GM12878 (cell line): ENCODE results near the gene LARP1B. TPM values are rescaled to one million over a fixed set of nuclear protein-coding genes. Genes with fewer than 3 reads are reported as not detected.
A peak's percentile ranks its signal among the peaks of the same experiment; 100 is the strongest.

Experiments used
- ATF2 ChIP-seq: IDR thresholded peaks from 2 replicates; pipeline ENCODE4 v1.6.1; 2012; ENCODE audit warnings: low read length, inconsistent platforms
- BCL3 ChIP-seq: IDR thresholded peaks from 2 replicates; pipeline ENCODE4 v1.6.1; 2011; ENCODE audit warnings: borderline replicate concordance, low read depth, mild to moderate bottlenecking, moderate library complexity, low read length; ENCODE audit not compliant: insufficient read depth, poor library complexity, severe bottlenecking
- CBFB ChIP-seq: IDR thresholded peaks from 2 replicates; pipeline ENCODE4 v1.6.1; 2016; ENCODE audit warnings: antibody characterized with exemption, low read depth
- CHD1 ChIP-seq: IDR thresholded peaks from 2 replicates; pipeline ENCODE4 v1.6.1; 2012; ENCODE audit warnings: low read depth, low read length, improper control_type of control experiment
- CREM ChIP-seq: IDR thresholded peaks from 2 replicates; pipeline ENCODE4 v1.6.1; 2014; ENCODE audit warnings: antibody characterized with exemption, low read depth
- EED ChIP-seq: sonication (generic); IDR thresholded peaks from 2 replicates; pipeline ENCODE4 v1.6.1; 2016; ENCODE audit warnings: antibody characterized with exemption, low read depth
- ETV6 ChIP-seq, 2 experiments: fragments of 450-650 bp in 1 of 2; IDR thresholded peaks in 1 of 2; conservative IDR thresholded peaks in 1 of 2; 2 replicates each; pipeline ENCODE4 v1.6.1; 2014; ENCODE audit warnings: antibody characterized with exemption in 1 of 2, borderline replicate concordance in 1 of 2, low read depth in 1 of 2, mild to moderate bottlenecking in 1 of 2, moderate library complexity in 1 of 2
- HCFC1 ChIP-seq: fragments of 150-350 bp; IDR thresholded peaks from 2 replicates; pipeline ENCODE4 v1.6.1; 2014; ENCODE audit warnings: low read length
- IRF3 ChIP-seq: fragments of 450-650 bp; IDR thresholded peaks from 2 replicates; pipeline ENCODE4 v1.6.1; 2014; ENCODE audit warnings: mild to moderate bottlenecking
- MXI1 ChIP-seq: fragments of 150-350 bp; IDR thresholded peaks from 2 replicates; pipeline ENCODE4 v1.6.1; 2011; ENCODE audit warnings: low read depth, mild to moderate bottlenecking, inconsistent platforms, low read length, improper control_type of control experiment
- MYC ChIP-seq: IDR thresholded peaks from 2 replicates; pipeline ENCODE4 v1.6.1; 2011; ENCODE audit warnings: mild to moderate bottlenecking, low read length, moderate library complexity, inconsistent platforms; ENCODE audit not compliant: insufficient read depth, insufficient replicate concordance, insufficient read length, severe bottlenecking
- NR2C2 ChIP-seq: IDR thresholded peaks from 2 replicates; pipeline ENCODE4 v1.6.1; 2011; ENCODE audit warnings: borderline replicate concordance, low read depth; ENCODE audit not compliant: control insufficient read depth, insufficient read length
- POLR2AphosphoS2 ChIP-seq: IDR thresholded peaks from 2 replicates; pipeline ENCODE4 v1.6.1; 2011; ENCODE audit warnings: low read depth, mild to moderate bottlenecking, low read length, improper control_type of control experiment, moderate library complexity
- RAD21 ChIP-seq: IDR thresholded peaks from 2 replicates; pipeline ENCODE4 v1.6.1; 2011; ENCODE audit warnings: mild to moderate bottlenecking, low read depth, low read length, moderate library complexity; ENCODE audit not compliant: insufficient read depth
- RAD51 ChIP-seq: fragments of 450-650 bp; IDR thresholded peaks from 2 replicates; pipeline ENCODE4 v1.6.1; 2016; ENCODE audit warnings: moderate library complexity, mild to moderate bottlenecking, inconsistent platforms
- SMAD1 ChIP-seq: fragments of 450-650 bp; IDR thresholded peaks from 2 replicates; pipeline ENCODE4 v1.6.1; 2018; ENCODE audit warnings: mild to moderate bottlenecking, low read depth; ENCODE audit not compliant: partially characterized antibody
- STAT3 ChIP-seq: IDR thresholded peaks from 2 replicates; pipeline ENCODE4 v1.6.1; 2011; ENCODE audit warnings: low read depth, low read length, improper control_type of control experiment
- TBL1XR1 ChIP-seq: IDR thresholded peaks from 2 replicates; pipeline ENCODE4 v1.6.1; 2012; ENCODE audit warnings: low read depth, low read length, improper control_type of control experiment
- YY1 ChIP-seq: IDR thresholded peaks from 2 replicates; pipeline ENCODE4 v1.6.1; 2011; ENCODE audit warnings: low read depth, mild to moderate bottlenecking, low read length
- ZNF592 ChIP-seq: fragments of 450-650 bp; IDR thresholded peaks from 2 replicates; pipeline ENCODE4 v1.6.1; 2017; ENCODE audit warnings: mild to moderate bottlenecking, moderate library complexity
- ZNF622 ChIP-seq: fragments of 450-650 bp; IDR thresholded peaks from 2 replicates; pipeline ENCODE4 v1.6.1; 2017; ENCODE audit warnings: mild to moderate bottlenecking, inconsistent platforms
- ZZZ3 ChIP-seq: IDR thresholded peaks from 2 replicates; pipeline ENCODE4 v1.6.1; 2011; ENCODE audit warnings: low read depth; ENCODE audit not compliant: control insufficient read depth, insufficient read length
- polyA plus RNA-seq, 11 experiments: library from polyadenylated mRNA; depleted of rRNA in 4 of 11; unstranded in 6 of 11; stranded (reverse) in 5 of 11; fragments of >200 nt; fragmentation: Nextera tagmentation in 4 of 11; fragmentation: Illumina TruSeq in 1 of 11; extraction: Ambion mirVana in 4 of 11; extraction: Trizol in 1 of 11; gene quantifications; 1 replicate in 1 of 11; 2 replicates in 10 of 11; pipeline versions ENCODE4 v1.2.1 to v1.2.3, GENCODE V29; 2011 to 2016; ENCODE audit warnings: inconsistent platforms in 2 of 11, missing spikeins in 2 of 11, low read depth in 1 of 11
- total RNA-seq, 4 experiments: library from RNA; depleted of rRNA in 3 of 4; stranded (reverse); fragments of >200 nt in 3 of 4; fragmentation: Illumina TruSeq in 1 of 4; extraction: Trizol in 1 of 4; gene quantifications; 2 replicates each; pipeline versions ENCODE4 v1.2.1 to v1.2.3, GENCODE V29; 2013 to 2021

Gene LARP1B
- total and polyA plus RNA-seq, 10 of the 15 experiments (the other 5 are each of a cell fraction or from before 2014, with no cell fraction given): 9.2 to 30.9 (median 14.7) TPM

GRCh38 chr4:128191115-128191781 lies 130.1 kb downstream of the LARP1B start (continued):
- TF ChIP-seq EED: 0 out of 2 replicates have a peak, but pooled peaks have one; percentile 15
- no peak for TF ChIP-seq MYC
- no peak for TF ChIP-seq SMAD1
- TF ChIP-seq ETV6 (conservative IDR thresholded peaks at IDR 0.05 in 1 of 2, IDR thresholded peaks at IDR 0.05 in 1 of 2; ENCODE audit: borderline replicate concordance in 1 of 2, low read depth in 1 of 2): no peak
- TF ChIP-seq RAD51: no peak
- TF ChIP-seq RAD21: peak; percentile 94
- no peak for TF ChIP-seq TBL1XR1
- no peak for TF ChIP-seq BCL3
- TF ChIP-seq YY1: peak; percentile 39; the same call in 1 of the 2 replicates
- no peak for TF ChIP-seq ATF2
- TF ChIP-seq ZZZ3: no peak
- no peak for TF ChIP-seq POLR2AphosphoS2
- TF ChIP-seq CBFB: no peak
- TF ChIP-seq STAT3: no peak
- TF ChIP-seq MXI1: no peak
- 0 out of 2 replicates have a peak, but pooled peaks have one; percentile 10 for TF ChIP-seq IRF3
- TF ChIP-seq CREM: no peak
- TF ChIP-seq NR2C2: no peak
- TF ChIP-seq ZNF592: no peak
- TF ChIP-seq HCFC1: no peak
- no peak for TF ChIP-seq CHD1
- TF ChIP-seq ZNF622: no peak
